SK-N-MC (cell line): ENCODE data around the gene CAPN5.

Source experiments
- EZH2 ChIP-seq: fragments of 200-600 bp; sonication (generic); IDR thresholded peaks from one replicate; pipeline ENCODE4 v1.6.1; 2017; ENCODE audit warnings: antibody characterized with exemption
- POLR2AphosphoS5 ChIP-seq: IDR thresholded peaks from 2 replicates; pipeline ENCODE4 v1.6.1; 2012; ENCODE audit warnings: mild to moderate bottlenecking, low read depth, low read length, borderline replicate concordance

DNA sequence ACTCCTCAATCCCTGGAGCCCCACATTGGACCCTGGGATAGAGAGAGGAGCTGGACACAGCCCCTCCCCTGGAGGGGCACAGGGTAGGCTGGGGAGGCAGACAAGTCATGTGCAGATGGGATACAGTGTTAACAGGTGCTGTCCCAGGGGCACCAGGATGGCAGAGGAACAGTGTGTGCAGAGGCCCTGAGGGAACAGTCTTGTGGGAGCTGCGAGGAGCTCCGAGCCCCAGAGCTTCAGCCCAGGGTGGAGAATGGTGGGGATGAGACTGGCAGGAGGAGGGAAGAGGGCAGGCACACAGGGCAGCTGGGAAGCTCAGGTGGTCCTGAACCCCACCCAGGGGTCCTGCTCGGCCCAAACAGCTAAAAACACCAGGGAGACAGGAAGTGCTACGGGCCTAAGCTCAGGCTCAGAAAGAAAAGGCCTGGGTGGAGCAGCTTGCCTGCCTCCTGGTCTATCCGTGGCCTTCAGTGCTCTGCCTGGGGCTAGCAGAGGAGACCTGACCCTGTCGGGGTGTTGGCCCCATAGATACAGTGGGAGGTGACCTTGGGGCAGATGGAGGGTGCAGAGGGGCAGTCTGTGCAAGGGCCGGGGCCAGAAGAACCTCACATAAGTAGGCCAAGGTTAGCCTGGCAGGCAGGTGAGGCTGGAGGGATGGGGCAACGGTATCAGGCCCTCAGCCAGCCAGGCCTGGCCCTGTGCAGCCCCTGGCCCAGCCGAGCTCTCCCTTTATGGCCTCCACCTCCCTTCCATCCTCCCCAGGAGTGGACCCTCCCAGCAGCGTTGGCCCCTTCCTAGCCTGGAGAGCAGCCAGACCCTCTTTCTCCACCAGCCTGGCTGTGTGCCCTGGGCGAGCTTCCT, 15.4 kb downstream of the CAPN5 start:
- TF ChIP-seq POLR2AphosphoS5 (no peak), EZH2 (no peak)
